ENCODE measurements around the gene C16orf54. TPM values are rescaled to one million over a fixed set of nuclear protein-coding genes. Genes with fewer than 3 reads are reported as not detected.

Gene C16orf54
- total RNA-seq, 1 experiment from 2014 or later: not detected

DNA sequence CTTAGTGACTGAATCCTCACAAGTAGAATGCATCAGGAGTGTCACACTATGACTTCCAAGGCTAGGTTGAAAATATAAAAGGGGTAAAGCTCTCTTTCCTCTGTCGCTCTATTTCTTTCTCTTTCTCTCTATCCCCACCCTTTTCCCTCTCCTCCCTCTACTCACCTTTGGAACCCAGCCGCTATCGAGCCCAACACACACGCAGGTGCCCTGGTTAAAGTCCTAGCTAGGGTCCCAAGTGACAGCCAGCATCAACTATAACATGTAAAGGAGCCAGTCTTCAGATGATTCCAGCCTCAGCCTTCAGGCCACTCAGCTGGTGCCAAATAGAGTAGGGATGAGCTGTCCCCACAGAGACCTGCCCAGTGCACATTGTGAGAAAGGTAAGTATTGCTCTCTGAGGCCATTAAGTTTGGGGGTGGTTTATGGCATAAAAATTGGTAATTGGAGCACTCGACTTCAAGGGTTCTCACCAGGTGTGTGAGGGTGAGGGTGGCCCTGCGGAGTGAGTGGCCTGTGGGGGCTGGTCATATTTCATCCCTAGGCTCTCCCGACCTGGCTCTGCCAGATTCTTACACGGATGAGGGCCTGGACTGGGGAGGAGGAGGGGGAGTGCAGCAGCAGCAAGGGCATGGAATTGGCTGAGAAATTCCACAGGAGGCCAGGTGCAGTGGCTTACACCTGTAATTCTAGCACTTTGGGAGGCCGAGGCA, 14.9 kb upstream of the C16orf54 start:
- H3K56ac ChIP-seq (ENCODE audit: insufficient read length, low read depth, low read length): no peak overlapping the region
- H3K4me1 ChIP-seq (ENCODE audit: insufficient read depth, low read length): no peaks in the 10 kb centered on the region
- Mint-ChIP-seq H3K4me3 (no peak overlapping the region), H3K9me3 (no peaks in the 10 kb centered on the region; a peak in 1 of 5 replicates), H3K27ac (peak overlapping the region in 2 of 3 experiments; percentile 73 to 80; a peak in 2 of 7 replicates), H3K4me1 (peaks cover 5 to 17% of the 10 kb centered on the region in 2 experiments; a peak in 2 of 4 replicates), H3K27me3 (ENCODE audit: low read depth) (peaks cover 3% of the 10 kb centered on the region), H3K36me3 (ENCODE audit: insufficient read depth in 1 of 3, low read depth in 3 of 3) (no peaks in the 10 kb centered on the region)
- H2BK20ac ChIP-seq (ENCODE audit: low read depth, low read length, poor library complexity, severe bottlenecking): no peak overlapping the region
- H3K27me3 ChIP-seq (ENCODE audit: insufficient read depth, low read length): no peaks in the 10 kb centered on the region
- H4K91ac ChIP-seq (ENCODE audit: insufficient read length, low read depth, low read length): no peak overlapping the region
- H3K23me2 ChIP-seq (ENCODE audit: insufficient read length, low read depth, low read length, poor library complexity, severe bottlenecking): no peaks in the 10 kb centered on the region
- H2BK120ac ChIP-seq (ENCODE audit: low read depth, low read length, poor library complexity, severe bottlenecking): no peak overlapping the region
- H4K8ac ChIP-seq (replicated peaks; ENCODE audit: insufficient read length, low read depth, low read length): no peak overlapping the region
- no peak overlapping the region for H3K18ac ChIP-seq (ENCODE audit: insufficient read length, low read depth, low read length)
- H3K9ac ChIP-seq (ENCODE audit: extremely low read depth, insufficient read length, low read length): no peak overlapping the region
- no peak overlapping the region for H2AFZ ChIP-seq (ENCODE audit: low read length)
- no peak overlapping the region for H2BK15ac ChIP-seq (ENCODE audit: low read depth, low read length)
- H2BK5ac ChIP-seq (ENCODE audit: insufficient read length, low read length): no peak overlapping the region
- H3K79me2 ChIP-seq (ENCODE audit: insufficient read depth, low read length): no peaks in the 10 kb centered on the region
- H3K27ac ChIP-seq (ENCODE audit: insufficient read length, low read depth, low read length): no peak overlapping the region
- H3K79me1 ChIP-seq (ENCODE audit: insufficient read depth, low read depth, low read length, poor library complexity, severe bottlenecking): no peaks in the 10 kb centered on the region
- H4K5ac ChIP-seq (ENCODE audit: insufficient read length, low read depth, low read length): no peak overlapping the region
- no peak overlapping the region for H3K14ac ChIP-seq (ENCODE audit: insufficient read depth, low read length)
- no peak for DNase-seq
- no peak overlapping the region for H2BK12ac ChIP-seq (ENCODE audit: insufficient read length, low read depth, low read length)
- H3K4me2 ChIP-seq (ENCODE audit: insufficient read depth, insufficient read length, low read length): no peak overlapping the region
- TF ChIP-seq, protein P1, sequence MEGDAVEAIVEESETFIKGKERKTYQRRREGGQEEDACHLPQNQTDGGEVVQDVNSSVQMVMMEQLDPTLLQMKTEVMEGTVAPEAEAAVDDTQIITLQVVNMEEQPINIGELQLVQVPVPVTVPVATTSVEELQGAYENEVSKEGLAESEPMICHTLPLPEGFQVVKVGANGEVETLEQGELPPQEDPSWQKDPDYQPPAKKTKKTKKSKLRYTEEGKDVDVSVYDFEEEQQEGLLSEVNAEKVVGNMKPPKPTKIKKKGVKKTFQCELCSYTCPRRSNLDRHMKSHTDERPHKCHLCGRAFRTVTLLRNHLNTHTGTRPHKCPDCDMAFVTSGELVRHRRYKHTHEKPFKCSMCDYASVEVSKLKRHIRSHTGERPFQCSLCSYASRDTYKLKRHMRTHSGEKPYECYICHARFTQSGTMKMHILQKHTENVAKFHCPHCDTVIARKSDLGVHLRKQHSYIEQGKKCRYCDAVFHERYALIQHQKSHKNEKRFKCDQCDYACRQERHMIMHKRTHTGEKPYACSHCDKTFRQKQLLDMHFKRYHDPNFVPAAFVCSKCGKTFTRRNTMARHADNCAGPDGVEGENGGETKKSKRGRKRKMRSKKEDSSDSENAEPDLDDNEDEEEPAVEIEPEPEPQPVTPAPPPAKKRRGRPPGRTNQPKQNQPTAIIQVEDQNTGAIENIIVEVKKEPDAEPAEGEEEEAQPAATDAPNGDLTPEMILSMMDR (conservative IDR thresholded peaks at IDR 0.05): no peak
- no peak overlapping the region for H3K23ac ChIP-seq (ENCODE audit: insufficient read length, low read depth, low read length)
- WGBS (ENCODE audit: extremely low coverage, insufficient read length, low lambda C conversion rate): no CpG with 5 or more reads among the region's 9 CpGs
- no peaks in the 10 kb centered on the region for H4K20me1 ChIP-seq (ENCODE audit: control insufficient read depth, insufficient read depth, insufficient read length)
- no peak overlapping the region for H3T11ph ChIP-seq (ENCODE audit: low read length)
- H2AK5ac ChIP-seq (ENCODE audit: insufficient read length, low read length): no peak overlapping the region
- H3K9me3 ChIP-seq (ENCODE audit: control insufficient read depth, low read depth, low read length): no peaks in the 10 kb centered on the region
- H3K4ac ChIP-seq (ENCODE audit: low read depth, low read length): no peak overlapping the region

All from H9 (cell line).